HS-27A (cell line): ENCODE measurements around the gene HIVEP1.

Source experiments
- DNase-seq: peaks from one replicate; pipeline ENCODE4 v3.0.0-alpha.2; 2012; ENCODE audit warnings: low read depth, missing footprints

The HIVEP1 gene

DNA sequence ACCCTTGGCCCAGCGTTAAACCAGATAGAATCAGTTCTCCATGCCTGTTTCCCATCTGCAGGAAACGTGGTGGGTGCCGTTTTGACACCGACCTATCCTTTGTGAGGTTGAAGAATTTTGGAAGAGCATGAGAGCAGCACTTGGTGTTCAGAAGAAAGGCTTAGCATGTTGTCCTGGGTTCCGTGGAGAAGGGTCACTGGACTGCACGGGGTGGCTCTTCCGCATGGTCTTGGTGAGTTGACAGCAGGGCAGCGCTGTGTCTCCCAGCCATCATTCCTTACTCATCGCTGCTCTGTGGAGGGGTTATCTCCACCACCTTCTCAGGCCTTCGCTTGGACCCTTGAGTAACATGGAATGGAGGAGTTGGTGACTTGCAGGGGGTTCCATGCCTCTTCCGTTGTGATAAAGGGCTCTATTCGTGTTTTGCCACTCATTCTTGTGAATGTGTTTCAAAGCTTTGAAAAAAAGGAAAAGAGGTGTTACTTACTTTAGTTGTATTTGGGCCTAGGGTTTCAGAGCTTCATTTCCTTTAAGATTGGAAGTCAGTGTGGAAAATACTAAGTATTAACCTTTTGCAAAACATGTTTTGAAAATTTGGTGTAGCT is 8.2 kb downstream of the HIVEP1 start:
- DNase-seq, result no peak

DNA sequence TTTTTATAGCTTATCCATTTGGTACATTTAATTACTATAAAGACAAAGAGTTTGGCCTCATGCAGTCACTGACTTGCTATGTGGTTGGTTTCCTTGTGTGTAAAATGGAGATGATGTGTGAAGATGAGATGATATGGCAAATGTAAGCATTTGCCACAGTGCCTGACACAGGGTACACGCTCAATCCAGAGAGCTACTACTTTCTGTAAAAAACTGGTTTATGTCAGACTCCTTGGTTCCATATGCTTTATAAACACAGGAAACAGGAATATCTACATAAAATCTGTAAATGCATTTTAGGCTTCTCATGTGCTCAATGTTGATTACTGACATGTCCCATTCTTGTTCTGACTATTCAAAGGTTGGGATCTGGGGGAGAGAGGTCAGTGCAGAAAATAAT is 10.4 kb downstream of the HIVEP1 start:
- DNase-seq, result no peak

GRCh38 chr6:12022953-12023388 is 10.9 kb downstream of the HIVEP1 start:
- no peak for DNase-seq

GRCh38 chr6:12024216-12024615 is 12.1 kb downstream of the HIVEP1 start:
- DNase-seq, result no peak

- DNase-seq, result no peak
Measured at GRCh38 chr6:12024699-12025434, 12.8 kb downstream of the HIVEP1 start.

DNA sequence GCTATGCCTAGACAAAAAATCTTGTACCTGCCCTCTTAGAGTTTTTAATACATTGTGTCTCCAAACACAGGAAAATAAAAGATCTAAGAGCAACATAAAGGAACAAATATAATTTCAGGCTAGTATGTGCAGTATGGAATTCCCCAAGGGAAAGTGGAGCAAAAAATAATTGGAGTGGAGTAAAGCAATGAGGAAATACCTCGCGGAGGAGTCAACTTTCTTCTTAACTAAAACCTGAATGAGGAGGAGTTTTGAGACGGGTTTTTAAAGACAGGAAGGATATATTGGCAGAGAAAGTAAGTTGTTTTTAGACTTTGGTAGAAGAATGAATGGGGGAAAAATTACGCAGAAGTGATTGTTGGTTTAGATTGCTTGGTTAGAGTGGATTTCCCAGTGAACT is 14.0 kb downstream of the HIVEP1 start:
- no peak for DNase-seq

DNA sequence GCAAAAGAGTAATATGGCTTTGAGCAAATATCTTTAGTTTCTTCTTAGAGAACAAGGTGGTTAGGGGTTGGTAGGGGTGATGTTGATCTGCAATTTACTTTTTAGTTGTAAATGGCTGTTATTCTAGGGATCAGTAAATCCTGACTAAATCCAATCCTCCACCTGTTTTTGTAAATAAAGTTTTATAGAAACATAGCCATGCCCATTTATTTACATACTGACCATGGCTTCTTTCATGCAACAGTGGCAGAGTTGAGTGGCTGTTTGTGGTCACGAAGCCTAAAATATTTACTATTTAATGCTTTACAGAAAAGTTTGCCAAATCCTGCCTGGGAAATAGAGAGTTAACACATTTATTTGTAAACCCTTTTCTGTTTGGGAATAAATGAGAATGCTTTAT is 14.7 kb downstream of the HIVEP1 start:
- no peak for DNase-seq

- no peak for DNase-seq
Measured at GRCh38 chr6:12028213-12028612, 16.1 kb downstream of the HIVEP1 start.

DNA sequence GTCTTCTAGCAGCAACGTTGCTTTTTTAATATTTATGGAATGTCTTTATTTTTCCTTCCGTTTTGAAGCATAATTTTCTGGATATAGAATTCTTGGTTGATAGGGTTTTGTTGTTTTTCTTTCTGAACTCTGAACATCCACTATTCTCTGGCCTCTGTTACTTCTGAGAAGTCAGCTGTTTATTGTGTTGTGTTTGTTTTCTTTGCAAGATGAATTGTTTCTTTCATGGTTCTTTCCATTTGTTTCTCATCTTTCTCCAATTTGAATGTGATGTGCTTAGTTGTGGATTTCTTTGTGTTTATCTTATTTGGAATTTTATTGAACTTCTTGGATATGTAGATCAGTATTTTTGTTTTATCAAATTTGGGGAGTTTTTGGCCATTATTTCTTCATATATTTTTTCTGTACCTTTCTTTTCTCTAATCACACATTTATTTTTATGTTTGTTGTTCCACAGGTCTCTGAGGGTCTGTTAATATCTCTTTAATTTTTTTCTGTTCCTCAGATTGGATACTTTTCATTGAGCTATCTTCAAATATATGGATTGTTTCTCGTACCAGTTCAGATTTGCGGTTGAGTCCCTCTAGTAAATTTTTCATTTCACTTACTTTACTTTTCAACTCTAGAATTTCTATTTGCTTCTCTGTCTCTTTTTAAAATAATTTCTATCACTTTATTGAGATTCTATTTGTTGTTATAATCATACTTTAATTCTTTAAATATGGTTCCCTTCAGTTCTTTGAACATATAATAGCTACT is 18.0 kb downstream of the HIVEP1 start:
- DNase-seq, result no peak

GRCh38 chr6:12030993-12031550 is 19.0 kb downstream of the HIVEP1 start:
- DNase-seq, result no peak

GRCh38 chr6:12032783-12033573 is 20.9 kb downstream of the HIVEP1 start:
- no peak for DNase-seq

GRCh38 chr6:12033770-12034169 is 21.7 kb downstream of the HIVEP1 start:
- no peak for DNase-seq

DNA sequence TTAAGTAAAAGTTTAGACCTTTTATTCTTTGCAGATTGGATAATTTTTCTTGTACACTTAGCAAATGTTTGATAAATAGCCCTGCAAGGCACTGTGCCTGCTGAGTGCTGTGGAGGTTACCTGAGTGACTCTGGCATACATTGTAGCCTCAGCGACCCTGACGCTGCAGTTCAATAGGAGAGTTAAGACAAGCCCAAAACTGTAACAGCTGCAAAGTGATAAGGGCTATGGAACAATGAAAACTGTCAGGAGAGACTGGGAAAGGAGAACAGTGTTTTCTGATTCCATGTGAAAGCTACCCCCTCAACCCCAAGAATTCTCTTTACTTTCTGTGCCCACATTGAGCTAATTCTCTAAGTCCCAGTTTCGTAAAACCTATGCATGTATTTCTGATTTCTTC is 22.2 kb downstream of the HIVEP1 start:
- DNase-seq, result no peak

DNA sequence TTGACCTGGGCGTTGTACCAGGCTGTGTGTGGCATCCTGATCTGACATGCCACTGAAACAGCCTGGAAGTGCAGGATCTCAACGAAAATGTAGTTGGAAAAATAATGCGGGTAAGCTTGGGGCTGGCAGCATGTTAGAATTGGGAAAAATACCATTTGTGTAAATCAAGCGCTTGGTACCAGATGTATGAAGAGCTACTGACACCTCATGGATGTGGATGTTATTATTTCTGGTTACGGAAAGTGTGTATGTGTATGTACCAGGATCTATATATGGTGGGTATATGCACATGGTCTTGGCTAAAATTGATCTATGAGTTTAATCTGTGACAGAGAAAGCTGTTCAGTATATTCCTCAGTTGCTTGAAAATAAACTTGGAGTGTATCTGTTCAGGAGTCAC is 22.7 kb downstream of the HIVEP1 start:
- DNase-seq, result no peak

DNA sequence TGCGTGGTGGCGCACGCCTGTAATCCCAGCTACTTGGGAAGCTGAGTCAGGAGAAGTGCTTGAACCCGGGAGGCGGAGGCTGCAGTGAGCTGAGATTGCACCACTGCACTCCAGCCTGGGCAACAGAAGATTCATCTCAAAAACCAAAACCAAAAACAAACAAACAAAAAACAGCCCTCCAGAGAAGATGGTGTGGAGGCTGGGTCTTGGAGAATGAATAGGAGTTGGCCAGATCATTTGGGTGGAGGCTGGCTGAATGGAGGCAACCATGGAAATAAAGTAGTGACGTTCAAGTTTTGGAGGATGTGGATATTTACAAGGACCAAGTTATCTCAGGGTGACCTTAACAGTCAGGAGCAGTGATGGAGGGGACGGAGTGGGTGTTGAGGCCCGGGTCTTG is 24.7 kb downstream of the HIVEP1 start:
- DNase-seq, result no peak

GRCh38 chr6:12037798-12038197 is 25.7 kb downstream of the HIVEP1 start:
- no peak for DNase-seq

DNA sequence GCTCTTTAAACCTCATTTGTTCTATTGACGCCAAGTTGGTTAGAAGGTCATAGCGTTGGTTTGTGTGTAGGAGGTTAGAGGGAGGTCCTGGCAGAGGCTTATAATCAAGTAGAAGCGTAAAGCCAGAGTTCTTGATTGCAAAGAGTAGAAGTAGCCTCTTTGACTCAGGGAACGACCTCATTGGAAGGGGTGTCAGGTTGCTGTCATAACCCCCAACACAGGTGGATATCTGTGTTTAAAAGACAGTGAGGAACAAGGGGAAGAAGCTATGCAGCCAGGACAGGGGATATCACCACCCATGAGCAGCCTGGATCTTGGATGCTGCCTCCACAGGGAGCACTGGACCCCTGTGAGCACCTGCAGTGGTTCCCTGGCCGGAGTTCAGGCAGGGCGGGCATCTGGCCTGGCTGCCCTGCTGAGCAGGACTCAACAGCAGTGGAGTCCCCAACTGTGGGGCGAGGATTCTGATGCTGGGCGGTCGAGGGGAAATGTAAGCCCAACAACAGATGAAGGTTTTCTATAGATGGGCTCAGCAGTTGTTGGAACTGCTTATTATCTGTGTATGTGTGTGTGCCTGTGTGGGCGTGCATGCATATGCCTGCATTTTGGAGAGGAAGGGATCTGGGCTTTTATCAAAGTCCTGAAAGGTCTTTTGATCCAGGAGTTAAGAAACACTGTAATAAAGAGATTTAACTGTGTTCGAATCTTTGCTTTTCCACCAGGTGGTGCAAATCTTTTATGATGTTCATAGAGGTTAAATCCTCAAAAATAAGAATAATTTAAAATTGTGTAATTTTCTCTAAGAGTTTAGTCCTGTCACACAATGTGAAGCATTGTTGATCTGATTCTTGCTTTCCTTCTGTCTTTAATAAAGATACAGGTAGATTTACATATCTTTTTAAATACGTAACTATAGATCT is 27.7 kb downstream of the HIVEP1 start:
- DNase-seq, result no peak

GRCh38 chr6:12047304-12047703 is 35.2 kb downstream of the HIVEP1 start:
- DNase-seq, result no peak

- no peak for DNase-seq
Measured at GRCh38 chr6:12047792-12048432, 35.8 kb downstream of the HIVEP1 start.

DNA sequence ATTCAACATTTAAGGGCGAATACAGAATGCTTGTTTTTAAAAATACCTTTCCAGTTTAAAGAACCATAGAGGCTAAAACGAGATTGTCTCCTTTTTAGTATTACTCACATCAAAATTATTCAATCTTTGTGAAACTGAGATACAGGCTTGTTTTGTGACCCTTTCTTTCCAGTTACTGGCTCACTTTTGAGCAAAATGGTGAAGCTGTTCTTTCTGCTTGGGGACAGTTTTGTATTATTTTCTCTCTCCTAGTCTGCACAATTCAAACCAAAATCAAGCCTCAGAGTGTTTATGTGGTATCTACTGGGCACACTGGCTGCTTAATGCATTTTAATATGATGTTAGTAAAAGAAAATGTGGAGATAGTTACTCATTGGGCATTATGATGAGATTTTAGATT is 36.5 kb downstream of the HIVEP1 start:
- DNase-seq, result no peak
